22Rv1 (cell line): ENCODE data around the gene TBC1D2.

ENCODE experiments used
- ZFX ChIP-seq: fragments of 450-650 bp; IDR thresholded peaks from 2 replicates; pipeline ENCODE4 v1.6.1; 2017; ENCODE audit warnings: antibody characterized with exemption, borderline replicate concordance
- TF ChIP-seq, protein P1 (sequence below): fragments of 450-650 bp; IDR thresholded peaks from 2 replicates; pipeline ENCODE4 v1.5.1; 2017; ENCODE audit warnings: mild to moderate bottlenecking

DNA sequence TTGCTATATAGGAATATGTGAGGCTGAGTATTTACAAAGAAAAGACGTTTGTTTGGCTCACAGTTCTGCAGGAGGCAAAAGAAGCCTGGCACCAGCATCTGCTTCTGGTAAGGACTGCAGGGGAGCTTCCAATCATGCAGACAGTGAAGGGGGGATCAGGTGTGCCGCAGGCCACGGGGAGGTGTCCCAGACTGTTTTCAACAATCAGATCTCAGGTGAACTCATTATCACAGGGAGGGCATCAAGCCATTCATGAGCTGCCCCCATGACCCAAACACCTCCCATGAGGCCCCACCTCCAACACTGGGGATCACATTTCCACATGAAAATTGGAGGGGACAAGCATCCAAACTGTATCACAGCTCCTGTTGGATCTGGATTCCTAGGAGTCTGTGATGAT lies 106.0 kb downstream of the TBC1D2 start:
- TF ChIP-seq, protein P1, sequence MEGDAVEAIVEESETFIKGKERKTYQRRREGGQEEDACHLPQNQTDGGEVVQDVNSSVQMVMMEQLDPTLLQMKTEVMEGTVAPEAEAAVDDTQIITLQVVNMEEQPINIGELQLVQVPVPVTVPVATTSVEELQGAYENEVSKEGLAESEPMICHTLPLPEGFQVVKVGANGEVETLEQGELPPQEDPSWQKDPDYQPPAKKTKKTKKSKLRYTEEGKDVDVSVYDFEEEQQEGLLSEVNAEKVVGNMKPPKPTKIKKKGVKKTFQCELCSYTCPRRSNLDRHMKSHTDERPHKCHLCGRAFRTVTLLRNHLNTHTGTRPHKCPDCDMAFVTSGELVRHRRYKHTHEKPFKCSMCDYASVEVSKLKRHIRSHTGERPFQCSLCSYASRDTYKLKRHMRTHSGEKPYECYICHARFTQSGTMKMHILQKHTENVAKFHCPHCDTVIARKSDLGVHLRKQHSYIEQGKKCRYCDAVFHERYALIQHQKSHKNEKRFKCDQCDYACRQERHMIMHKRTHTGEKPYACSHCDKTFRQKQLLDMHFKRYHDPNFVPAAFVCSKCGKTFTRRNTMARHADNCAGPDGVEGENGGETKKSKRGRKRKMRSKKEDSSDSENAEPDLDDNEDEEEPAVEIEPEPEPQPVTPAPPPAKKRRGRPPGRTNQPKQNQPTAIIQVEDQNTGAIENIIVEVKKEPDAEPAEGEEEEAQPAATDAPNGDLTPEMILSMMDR = no peak
- TF ChIP-seq ZFX = no peak
